Superior temporal gyrus (tissue), 1 donor: Measurements from ENCODE around the gene ABCG8.

Source experiments
- DNase-seq: peaks from one replicate; pipeline ENCODE4 v3.0.0-alpha.2; 2016; ENCODE audit errors: extremely low spot score

The ABCG8 gene

DNA sequence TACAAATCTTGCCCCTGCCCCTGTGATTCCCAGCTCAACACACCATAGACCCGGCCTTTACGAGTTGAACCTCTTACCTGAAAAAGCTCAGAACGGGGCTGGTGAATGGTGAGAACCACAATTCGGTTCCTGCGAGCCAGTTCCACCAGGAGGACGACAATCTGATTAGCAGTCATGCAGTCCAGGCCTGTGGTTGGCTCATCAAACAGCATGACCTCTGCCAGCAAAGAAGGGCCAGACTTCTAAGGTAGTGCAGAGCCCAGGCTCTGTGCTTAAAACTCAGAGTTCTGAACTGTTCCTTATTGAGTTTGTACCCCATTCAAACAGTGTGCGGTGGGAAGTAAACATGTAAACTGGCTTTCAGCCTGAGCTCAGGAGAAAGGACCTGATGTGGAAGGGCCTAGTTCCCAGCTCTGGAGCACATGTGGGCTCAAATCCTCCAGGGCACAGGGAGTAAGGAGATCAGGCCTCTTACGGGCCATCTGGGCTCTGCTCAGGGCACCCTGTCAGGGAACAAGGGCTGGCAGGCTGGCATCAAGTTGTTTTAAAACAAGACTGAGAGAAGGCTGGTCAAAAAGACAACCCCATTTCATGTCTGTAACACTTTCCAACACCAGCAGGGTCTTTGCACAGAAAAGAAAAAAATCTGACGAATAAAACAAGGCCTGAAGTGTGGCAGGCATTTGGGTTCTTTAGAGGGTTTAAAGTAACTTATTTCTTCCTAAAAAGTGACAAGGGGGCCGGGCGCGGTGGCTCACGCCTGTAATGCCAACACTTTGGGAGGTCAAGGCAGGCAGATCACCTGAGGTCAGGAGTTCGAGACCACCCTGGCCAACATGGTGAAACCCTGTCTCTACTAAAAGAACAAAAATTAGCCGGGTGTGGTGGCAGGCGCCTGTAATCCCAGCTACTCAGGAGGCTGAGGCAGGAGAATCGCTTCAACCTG, 12.2 kb upstream of the ABCG8 start:
- DNase-seq: no peak

DNA sequence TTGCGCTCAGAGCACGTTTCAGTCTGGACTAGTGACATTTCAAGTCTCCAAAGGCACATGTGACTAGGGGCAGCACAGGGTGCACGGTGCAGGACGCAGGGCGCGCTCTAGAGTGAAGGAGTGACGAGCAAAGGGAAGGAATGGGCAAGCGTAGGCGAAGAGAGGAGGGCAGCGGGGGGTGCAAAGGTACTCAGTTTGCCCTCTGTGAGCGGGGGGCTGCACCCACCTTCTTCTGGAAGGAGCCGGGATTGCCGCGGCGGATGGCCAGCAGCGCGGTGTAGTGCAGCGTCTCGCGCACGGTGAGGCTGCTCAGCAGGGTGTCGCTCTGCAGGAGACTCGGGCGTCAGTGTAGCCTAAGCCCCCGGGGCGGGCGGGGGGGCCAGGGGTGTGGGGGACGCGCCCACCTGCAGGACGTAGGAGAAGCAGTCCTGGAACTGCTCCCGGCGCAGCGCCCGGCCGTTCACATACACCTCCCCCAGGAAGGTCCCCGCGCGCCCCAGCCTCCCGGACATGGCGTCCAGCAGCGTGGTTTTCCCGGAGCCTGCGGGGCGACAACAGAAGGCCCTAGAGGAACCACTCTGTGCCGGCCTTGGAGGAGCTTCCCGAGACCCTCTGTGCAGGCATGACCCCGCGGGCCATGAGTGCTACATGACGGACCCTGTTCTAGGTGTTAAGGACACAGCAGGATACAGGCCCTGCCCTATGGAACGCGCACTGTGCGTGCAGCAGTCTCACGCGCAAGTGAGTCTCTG, 7.1 kb upstream of the ABCG8 start:
- DNase-seq: no peak

DNA sequence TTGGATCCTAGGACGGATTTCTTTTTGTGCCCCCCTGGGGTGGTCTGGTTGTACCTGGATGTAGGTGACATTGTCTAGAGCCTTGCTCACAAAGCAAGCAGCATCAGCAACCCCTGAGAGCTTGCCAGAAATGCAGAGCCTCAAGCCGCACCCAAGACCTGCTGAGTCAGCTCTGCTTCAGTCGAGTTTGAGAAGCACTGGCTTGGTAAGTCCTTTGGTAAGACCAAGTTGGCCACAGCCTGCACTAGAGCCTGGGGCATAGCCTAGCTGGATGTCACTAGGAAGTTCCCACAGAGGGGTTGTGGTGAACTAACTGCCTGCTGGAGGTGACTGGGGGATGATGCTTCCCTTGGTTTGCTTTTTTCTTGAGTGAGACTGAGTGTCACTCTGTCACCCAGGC, 6.3 kb upstream of the ABCG8 start:
- no peak for DNase-seq

DNA sequence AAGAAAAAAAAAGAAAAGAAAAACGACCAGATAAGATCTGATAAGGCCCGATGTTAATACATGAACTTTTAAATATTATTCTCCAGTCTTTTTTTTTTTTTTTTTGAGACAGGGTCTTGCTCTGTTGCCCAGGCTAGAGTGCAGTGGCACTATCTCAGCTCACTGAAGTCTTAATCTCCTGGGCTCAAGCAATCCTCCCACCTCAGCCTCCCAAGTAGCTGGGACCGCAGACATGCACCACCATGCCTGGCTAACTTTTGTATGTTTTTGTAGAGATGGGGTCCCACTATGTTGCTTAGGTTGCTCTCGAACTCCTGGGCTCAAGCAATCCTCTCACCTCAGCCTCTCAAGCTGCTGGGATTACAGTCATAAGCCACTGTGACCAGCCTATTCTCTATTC, 1.7 kb upstream of the ABCG8 start:
- DNase-seq: no peak

DNA sequence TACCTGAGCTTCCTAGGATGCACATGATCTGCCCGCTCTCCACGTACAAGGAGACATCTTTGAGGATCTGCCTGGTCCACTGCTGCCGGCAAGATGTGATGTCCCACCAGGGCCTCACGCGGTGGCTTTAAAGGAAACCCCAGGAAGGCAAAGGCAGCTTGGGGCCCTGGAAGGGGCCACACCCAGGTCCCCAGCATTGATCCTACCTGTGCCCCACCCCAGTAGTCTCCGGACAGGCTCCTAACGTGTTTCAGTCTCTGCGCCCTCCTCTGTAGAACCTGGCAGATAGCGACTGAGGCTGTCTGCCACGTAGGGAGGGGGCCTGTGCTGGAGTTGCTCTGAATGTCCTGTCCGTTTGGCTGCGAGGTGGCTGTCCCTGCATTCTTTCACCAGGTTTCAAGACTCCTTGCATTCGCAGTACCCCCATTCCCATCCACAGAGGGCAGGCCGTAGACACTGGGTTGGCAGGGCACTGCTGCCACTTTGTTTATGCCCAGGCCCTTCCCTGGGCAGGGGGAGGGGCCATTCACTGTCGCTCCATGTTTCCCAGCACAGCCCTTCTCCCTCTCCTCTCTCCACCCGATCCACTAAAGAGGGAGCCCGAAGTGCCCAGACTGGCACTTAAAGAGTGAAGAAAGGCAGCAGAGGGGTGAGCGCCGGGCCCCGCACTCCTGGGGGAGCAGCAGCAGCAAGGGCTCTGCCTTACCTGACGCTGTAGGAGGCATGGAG, 776 bp upstream of the ABCG8 start:
- DNase-seq: no peak

DNA sequence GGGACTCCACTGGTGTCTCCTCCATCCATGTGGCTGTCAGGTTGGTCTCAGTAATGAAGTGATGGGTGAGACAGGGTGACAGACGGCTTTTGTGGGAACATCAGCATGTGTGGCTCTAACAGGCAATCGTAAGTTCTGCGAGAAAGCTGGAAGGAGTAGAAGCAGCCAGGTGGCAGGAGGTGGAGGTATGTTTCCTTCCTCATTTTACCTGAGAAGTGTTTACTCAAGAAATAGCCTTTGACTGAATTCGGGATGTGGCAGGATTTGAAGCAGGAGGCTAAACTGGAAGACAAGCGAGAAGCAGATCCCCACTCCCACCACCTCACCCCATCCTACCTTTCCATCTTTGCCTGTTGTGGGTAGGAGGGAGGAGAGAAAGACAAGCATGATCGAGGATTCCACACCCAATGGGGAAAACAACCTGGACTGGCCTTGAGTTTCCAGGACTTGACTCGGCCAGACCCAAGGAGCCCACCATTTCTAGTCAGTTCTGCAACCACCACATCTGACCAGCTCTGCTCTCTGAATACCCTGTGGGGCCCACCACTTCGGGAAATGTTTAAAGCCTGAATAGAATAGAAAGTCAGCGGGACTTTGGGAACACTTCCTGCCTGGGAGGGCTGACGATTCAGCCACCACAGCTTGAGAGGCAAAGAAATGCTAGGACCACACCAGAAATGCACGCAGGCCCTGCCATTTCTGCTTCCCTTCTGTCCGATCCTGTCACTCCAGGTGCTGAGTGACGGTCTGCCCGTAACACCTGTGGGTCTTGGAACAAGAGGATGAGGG, 1.2 kb downstream of the ABCG8 start:
- DNase-seq: no peak

DNA sequence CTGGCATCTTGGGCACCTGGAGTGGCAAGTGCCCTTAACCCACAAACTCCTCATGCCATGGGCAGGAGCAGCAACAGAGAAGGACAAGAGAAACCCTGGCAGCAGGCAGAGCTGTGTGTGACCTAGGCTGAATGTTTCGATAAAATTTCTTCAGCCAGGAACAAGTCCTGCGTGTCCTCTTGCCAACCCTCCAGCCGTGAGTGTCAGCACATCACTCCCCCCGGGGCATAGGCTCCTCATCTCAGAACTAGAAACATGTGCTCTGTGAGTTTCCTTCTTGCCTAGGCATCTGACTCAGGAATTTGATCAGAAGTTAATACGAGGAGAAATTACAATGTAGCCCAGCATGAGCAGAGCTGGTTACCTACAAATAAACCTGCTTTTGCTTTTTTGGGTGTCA, 2.2 kb downstream of the ABCG8 start:
- no peak for DNase-seq

DNA sequence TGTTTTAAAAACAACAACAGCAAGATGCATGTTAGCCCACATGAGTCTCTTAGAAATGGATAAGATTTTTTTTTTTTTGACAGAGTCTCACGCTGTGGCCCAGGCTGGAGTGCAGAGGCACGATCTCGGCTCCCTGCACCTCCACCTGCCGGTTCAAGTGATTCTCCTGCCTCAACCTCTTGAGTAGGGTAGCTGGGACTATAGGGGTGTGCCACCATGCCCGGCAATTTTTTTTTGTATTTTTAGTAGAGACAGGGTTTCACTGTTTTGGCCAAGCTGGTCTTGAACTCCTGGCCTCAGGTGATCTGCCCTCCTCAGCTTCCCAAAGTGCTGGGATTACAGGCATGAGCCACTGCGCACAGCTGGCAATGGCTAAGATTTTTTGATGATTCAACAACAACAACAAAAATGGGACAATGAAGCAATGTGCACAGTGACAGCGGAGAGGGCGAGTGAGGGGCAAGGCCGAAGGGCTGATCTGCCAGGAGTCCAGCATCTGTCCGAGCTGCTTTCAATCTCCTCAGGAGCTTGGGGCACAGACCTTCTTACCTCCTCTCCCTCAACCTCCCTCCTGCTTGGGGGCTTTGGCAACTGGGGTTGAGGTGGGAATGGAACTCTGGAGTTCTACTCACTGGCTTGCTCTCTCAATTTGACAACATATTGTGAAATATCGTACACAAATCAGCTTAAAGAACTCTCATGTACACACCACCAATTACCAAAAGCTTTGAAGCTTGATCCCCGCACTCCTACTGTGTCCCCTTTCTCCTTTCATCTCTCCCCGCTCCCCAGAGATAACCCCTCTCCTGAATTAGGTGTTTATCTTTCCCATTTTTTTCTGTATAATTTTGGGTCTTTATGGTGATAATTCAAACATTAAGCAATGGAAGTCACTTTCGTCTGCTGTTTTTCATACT, 3.4 kb downstream of the ABCG8 start:
- no peak for DNase-seq

DNA sequence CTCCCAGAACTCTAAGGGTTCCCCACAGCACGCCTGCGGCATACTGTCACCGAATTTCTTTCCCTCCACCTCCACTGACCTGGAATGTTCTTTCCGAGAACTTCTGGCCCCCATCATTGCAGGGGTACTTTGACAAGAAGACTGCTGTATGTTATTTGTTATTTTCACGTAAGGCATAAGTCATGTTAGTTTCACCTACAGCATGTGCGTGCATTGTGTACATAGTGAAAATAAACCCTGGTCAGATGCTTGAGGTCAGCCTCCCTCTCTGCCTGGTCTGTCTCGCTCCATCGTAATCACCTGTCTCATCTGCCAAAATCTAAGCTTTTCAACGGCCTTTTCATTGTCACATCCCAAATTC, 4.1 kb downstream of the ABCG8 start:
- DNase-seq: no peak

DNA sequence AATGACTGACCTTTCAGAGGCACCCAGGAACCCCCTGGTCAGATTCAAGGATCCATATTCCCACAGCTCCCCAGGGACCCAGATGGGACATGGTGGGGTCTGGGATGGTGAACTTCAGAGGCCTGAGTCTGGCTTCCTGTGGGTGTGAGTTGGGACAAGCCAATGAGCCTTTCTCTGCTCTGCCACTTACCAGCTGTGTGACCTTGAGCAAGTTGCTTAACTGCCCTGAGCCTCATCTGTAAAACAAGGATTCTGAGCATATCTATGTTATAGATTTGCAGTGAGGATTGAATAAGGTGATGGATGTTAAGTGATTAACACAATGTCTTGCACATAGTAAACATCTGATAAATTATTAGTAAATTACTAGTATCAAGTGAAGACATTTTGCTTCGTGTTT, 6.4 kb downstream of the ABCG8 start:
- no peak for DNase-seq

DNA sequence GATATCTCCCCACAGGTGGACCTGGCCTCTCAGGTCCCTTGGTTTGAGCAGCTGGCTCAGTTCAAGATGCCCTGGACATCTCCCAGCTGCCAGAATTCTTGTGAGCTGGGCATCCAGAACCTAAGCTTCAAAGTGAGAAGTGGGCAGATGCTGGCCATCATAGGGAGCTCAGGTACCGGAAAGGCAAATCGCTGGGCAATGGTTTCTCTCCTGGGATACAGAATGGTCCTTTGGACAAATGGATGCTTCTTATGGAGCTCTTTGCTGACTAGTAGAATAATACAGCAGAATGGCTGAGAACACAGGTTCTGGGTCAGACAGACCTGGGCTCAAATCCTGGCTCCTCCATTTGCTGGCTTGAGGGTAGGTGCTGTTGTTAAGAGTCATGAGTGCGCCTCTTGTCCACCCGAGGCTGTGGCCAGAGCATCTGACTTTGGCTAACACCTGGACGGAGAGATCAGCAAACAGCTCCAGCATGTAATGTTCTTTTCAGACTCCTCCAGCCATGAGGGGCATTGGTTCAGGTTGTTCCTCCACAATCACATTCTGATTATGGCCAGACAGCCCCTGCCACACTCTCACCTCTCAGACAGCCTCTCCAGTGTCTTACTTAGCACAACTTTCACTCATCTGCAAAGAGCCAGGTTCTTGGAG, 7.5 kb downstream of the ABCG8 start:
- DNase-seq: no peak

DNA sequence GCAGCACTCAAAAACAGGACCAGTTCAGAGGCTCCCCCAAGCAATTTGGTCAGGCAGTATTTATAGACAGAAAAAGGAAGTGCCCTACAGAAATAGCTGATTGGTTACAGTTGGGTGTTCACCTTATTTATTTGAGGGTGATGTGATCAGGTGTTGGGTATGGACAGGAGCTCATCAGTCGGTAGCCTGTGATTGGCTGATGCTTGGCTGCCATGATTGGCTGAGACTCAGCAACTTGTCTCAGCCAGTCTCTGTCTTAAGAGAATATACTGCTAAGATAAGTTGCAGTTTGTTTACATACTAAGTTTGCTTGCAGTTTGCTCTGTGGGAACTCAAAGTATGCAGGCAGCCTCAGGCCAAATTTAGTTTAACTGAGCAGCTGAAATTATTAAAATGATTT, 9.4 kb downstream of the ABCG8 start:
- DNase-seq: no peak

DNA sequence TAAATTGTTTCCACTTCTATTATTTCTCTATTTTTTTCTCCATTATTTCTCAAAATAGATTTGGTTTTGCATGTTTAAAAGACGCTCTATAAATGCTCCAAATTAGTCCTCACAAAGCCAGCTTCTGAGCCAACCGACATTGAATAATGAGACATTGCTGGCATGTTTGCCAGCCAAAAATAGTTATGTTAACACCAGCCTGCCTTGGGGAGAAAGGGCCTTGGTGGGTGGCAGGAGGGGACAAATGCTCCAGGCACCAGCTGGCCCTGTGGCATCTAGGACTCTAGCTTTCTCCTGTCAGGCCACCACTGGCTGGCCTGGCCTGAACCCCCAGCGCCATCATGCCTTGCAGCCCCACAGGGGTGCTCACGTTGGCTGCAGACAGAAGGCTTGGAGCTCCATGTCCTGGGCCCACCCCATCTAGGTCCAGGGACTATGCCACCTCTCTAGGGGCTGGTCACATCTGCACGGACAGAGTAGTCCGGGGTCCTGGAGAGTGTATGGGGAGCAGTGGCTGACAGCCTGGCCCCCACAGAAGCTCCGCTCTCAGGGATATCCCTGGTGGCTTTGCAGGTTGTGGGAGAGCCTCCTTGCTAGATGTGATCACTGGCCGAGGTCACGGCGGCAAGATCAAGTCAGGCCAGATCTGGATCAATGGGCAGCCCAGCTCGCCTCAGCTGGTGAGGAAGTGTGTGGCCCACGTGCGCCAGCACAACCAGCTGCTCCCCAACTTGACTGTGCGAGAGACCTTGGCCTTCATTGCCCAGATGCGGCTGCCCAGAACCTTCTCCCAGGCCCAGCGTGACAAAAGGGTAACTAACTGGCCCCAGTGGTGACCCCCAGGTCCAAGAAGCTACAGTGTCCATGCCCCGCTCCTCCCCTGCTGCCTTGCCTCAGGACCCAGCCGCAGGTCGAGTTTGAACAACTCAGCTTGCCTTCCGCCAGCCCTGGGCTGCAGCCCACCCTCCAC, 12.5 kb downstream of the ABCG8 start:
- peak; percentile 18 for DNase-seq

DNA sequence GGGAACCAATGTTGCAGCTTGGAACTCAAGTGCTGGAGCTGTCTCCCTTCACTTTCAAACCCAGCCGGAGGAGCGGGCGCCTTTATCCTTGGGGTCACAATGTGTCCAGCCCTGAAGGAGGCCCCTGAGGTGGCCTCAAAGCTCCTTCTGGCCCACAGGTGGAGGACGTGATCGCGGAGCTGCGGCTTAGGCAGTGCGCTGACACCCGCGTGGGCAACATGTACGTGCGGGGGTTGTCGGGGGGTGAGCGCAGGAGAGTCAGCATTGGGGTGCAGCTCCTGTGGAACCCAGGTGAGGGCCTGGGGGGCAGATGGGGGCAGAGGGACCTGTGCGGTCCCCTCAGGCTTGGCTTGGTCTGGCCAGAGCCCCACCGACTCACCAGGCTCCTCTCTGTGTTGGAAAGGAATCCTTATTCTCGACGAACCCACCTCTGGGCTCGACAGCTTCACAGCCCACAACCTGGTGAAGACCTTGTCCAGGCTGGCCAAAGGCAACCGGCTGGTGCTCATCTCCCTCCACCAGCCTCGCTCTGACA, 13.5 kb downstream of the ABCG8 start:
- no peak for DNase-seq

DNA sequence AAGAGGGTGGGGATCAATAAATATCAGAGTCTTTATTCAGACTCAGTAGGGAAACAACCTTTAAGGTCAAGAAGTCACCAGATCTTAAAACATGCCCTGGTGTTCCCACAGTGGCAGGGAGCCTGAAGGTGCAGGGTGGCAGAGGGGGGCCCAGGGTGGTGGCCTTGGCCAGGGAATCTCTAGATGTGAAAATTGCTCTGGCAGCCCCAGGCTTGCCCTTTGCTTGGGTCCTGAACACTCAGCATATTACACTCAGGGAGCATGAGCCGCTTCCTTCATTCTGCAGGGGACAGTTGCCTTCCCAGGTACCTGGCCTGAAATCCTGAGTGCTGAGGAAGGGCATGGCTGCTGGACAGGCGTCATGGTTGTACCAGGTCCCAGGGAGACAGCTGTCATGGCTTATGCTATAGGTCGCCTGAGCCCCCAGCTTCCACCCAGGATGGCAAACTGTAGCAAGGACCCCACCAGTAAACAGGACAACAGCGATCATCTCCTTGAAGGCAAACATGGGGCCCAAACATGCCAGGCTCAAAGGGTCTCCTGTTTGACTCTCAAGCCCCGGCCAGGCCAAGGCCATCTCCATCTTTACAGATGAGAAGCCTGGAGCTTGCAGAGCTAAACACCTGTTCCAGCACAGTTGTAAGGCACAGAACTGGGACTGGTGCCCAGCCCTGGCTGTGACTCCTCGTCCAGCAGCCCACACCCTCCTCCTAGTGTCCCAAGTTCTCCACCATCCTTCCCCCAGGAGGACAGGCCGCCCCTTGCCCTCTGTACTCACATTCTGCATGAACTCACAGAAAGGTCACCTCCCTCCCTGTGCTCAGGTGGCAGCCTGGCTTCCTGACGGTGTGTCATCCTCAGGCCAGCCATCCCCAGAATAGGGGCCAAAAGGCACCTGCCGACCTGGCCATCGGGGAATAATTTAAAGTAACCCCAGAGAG, 14.6 kb downstream of the ABCG8 start:
- no peak for DNase-seq

DNA sequence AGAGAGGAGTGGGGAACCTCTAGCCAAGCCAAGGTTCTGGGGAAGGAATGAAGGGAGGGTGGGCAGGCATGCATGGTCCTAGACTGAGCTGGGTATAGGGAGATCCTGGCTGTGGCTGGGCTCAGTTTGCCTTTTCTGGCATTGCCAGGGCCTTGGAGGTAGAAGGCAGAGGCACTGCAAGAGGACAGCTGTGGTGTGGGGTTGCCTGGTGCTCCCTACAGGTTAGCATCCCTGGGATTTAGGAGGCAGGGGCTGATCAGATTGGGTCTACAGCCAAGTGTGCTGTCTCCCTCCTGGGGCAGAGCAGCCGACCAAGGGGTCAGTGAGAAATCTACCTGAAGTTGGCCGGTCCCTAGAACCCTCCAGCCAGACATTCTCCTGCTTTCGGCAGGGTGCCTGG, 15.9 kb downstream of the ABCG8 start:
- no peak for DNase-seq

DNA sequence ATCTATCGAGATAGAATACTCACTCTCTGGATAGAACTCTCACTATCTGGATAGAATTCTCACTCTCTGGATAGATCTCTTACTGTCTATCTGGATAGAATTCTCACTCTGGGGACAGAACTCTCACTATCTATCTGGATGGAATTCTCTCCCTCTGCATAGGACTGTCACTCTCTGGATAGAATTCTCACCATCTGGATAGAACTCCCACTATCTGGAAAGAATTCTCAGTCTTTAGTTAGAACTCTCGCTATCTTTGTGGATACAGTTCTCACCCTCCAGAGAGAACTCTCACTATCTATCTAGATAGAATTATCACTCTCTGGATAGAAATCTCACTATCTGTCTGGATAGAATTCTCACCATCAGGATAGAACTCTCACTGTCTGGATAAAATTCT, 16.5 kb downstream of the ABCG8 start:
- no peak for DNase-seq
